ENCODE measurements around the gene PROCA1.

The PROCA1 gene

DNA sequence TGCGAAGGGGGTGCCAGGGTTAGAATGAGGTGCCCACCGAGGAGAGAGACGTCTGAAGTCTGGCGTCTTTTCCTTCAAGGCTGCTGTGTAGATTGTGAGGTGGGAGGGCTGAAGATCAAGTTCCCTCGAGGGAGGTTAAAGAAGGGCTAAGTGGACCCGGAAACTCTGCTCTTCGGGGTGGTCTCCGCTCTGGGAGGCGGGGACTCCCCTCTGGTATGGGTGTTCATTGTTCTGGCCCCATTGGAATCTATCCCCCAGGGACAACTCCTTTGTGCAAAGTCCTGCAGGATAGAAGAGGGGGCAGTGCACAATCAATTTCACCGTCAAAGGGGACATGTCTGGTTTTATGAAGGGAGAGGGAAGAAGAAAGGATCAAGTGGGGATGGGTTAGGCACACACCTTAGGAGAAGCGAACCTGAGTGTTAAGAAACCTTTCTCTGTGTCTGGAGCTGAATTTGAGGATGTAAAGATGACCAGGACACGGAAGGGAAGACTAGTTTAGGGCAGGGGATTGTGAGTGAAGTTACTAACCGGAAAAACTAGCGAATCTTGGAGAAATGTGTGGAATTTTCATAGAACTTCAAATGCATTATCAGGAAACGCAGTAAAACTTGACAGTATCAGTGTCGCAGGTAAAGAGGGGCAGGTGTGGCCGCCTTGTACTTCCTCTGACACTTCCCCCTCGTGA is 6.8 kb upstream of the PROCA1 start:
- peak overlapping the region; percentile 88 for H3K4me3 ChIP-seq (ENCODE audit: low read depth, low read length)
- TF ChIP-seq, protein P1, sequence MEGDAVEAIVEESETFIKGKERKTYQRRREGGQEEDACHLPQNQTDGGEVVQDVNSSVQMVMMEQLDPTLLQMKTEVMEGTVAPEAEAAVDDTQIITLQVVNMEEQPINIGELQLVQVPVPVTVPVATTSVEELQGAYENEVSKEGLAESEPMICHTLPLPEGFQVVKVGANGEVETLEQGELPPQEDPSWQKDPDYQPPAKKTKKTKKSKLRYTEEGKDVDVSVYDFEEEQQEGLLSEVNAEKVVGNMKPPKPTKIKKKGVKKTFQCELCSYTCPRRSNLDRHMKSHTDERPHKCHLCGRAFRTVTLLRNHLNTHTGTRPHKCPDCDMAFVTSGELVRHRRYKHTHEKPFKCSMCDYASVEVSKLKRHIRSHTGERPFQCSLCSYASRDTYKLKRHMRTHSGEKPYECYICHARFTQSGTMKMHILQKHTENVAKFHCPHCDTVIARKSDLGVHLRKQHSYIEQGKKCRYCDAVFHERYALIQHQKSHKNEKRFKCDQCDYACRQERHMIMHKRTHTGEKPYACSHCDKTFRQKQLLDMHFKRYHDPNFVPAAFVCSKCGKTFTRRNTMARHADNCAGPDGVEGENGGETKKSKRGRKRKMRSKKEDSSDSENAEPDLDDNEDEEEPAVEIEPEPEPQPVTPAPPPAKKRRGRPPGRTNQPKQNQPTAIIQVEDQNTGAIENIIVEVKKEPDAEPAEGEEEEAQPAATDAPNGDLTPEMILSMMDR (IDR thresholded peaks at IDR 0.05; ENCODE audit: insufficient read depth, low read length, missing control alignments) = no peak
- POLR2A ChIA-PET = interaction anchor here (0.6 to 1.1 kb wide), 2 partner anchors 24 to 69 kb away, joined by 3 read pairs; no protein-coding TSS in a partner anchor
- CTCF ChIA-PET = interaction anchor here (0.7 to 1.2 kb wide), 3 partner anchors 8 to 9 kb away, joined by 3 to 7 read pairs (median 4); no protein-coding TSS in a partner anchor
- DNase-seq (ENCODE audit: low read depth, low spot score) = no peak

DNA sequence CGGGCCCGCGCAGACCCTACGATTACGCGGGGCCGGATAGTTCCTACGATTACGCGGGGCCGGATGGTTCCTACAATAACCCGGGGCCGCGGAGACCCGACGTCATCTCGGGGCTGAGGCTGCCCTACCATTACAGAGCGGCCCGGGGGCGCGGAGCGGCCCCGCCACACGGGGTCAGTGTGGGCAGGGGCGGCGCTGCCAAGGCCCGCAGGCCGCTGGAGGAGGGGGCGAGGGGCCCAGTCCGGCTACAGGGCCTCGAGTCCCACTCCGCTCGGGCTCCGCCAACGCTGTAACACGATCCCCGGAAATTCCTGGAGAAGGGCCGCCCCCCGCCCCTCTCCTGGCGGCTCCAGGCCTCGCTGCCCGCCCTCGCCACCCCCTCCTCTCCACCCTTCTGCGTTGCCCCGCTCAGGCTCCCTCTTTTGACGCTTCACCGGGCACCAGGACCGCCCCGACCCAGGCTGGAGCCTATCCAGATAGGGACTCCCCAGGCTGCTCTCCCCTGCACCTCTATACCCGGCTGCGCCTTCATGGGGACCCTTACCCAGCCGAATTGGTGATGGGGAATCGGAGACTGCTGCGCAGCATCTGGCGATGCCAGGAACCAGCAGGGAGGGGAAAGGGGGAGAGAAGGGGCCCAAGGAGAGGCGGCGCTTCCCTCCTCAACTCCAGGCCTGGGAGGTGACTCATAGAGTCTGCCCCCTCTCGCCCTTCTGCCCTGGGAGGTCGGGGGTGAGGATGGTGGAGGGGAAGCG is 6.1 kb upstream of the PROCA1 start, which contains the start of gene RAB34:
Gene RAB34 (minus strand): TSS at position 291 of the 755 bp plus-strand sequence. CDS start 602 bp downstream, outside the sequence.
- DNase-seq (ENCODE audit: low read depth, low spot score) = no peak
- CTCF ChIA-PET = interaction anchor here (1.0 kb wide), 1 partner anchor 9 kb away, joined by 4 read pairs; no protein-coding TSS in a partner anchor

DNA sequence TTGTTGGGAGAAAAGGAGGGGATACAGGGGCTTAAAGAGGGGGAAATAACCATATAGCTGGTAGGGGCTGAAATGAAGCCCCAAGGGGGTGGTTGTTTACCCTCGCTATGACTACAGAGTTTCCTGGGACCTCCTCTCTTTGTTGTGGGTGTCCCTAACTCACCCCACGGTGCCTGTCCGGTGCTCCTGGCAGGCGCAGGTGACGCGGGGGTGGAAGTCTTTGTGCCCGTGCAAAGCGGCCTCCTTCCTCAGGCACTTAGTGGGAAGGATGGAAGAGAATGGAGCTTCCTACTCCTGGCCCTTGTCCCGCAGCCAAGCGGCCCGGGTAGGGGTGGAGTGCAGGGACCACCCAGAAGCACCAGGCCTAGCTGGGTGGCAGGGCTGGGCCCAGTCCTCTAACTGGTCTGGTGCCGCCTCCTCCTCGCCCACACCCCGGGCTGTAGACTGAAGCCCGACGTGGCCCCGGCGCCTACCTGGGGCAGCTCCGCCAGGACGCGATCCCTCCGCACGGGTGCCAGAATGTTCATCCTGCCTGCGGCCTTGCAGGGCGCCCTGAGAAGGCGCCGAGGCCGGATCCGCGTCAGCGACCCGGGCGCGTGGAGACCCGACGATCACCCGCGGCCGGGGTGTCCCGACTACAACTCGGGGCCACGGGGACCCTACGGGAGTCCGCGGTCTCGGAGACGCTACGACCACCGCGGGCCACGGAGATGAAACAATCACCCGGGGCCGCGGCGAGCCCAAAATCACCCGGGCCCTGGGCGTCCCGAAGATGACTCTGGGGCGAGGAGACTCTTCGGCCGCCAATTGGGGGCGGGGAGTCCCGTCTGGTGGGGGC is 5.3 kb upstream of the PROCA1 start:
- no peak for DNase-seq (ENCODE audit: low read depth, low spot score)
- ChIA-PET CTCF (interaction anchor here (0.9 to 2.3 kb wide), 4 partner anchors 10 to 236 kb away, joined by 3 to 8 read pairs (median 5); no protein-coding TSS in a partner anchor), POLR2A (interaction anchor here (1.6 kb wide), 1 partner anchor 10 kb away, joined by 3 read pairs; no protein-coding TSS in a partner anchor)

More for the DNA sequence above, 6.1 kb upstream of the PROCA1 start, which contains the start of gene RAB34:
- H3K4me3 ChIP-seq (ENCODE audit: low read depth, low read length) = peak within 1 kb of the TSS; percentile 88
- POLR2A ChIA-PET = interaction anchor here (0.6 kb wide), 1 partner anchor 68 kb away, joined by 3 read pairs; no protein-coding TSS in a partner anchor
- TF ChIP-seq, protein P1 (IDR thresholded peaks at IDR 0.05; ENCODE audit: insufficient read depth, low read length, missing control alignments) = peak; percentile 37

DNA sequence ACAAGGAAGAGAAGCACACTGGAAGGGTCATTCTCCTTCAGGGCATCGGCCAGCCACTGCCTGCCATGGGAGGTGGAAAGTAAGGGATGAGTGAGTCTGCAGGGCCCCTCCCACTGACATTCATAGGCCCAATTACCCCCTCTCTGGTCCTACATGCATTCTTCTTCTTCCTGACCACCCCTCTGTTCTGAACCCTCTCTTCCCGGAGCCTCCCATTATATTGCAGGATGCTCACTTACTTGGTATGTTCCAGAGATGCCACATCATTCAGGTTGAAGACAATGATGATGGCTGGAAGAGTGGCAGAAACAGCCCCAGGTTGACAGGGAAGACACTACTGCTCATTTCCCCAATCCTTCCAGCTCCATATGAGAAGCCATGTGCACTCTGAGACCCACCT is 3.5 kb upstream of the PROCA1 start:
- TF ChIP-seq, protein P1 (IDR thresholded peaks at IDR 0.05; ENCODE audit: insufficient read depth, low read length, missing control alignments) = no peak
- DNase-seq (ENCODE audit: low read depth, low spot score) = no peak
- no peak overlapping the region for H3K4me3 ChIP-seq (ENCODE audit: low read depth, low read length)
- ChIA-PET CTCF (interaction anchor here (0.7 to 2.3 kb wide), 6 partner anchors 12 to 238 kb away, joined by 3 to 8 read pairs (median 4); partner anchors contain the start of gene NEK8), POLR2A (interaction anchor here (0.9 to 1.6 kb wide), 3 partner anchors 11 to 13 kb away, joined by 3 read pairs; partner anchors contain the start of genes NEK8 and TLCD1)

More for the DNA sequence above, 5.3 kb upstream of the PROCA1 start:
- TF ChIP-seq, protein P1 (IDR thresholded peaks at IDR 0.05; ENCODE audit: insufficient read depth, low read length, missing control alignments) = no peak
- peak overlapping the region; percentile 88 for H3K4me3 ChIP-seq (ENCODE audit: low read depth, low read length)

DNA sequence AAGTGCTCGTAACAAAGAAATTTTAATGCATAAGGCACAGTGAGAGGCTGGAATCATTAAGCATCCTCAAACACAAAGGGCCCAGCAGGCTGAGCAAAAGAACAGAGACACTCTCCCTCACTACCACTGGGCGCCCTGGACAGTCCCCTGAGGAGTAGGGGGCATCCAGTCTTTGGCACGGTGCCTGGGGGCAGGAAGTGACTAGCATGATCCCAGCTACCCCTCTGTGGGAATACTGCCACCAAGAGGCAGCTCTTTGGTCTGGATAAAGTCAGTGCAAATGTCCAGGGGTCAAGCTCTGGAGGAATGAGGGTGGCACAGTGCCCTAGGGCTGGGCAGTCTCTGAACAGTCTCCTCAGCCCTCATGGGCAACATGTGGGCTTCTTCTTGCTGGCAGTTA is 2.6 kb upstream of the PROCA1 start:
- no peak overlapping the region for H3K4me3 ChIP-seq (ENCODE audit: low read depth, low read length)
- ChIA-PET POLR2A (interaction anchor here (0.9 kb wide), 1 partner anchor 12 kb away, joined by 3 read pairs; the partner anchor contains the start of gene TLCD1), CTCF (interaction anchor here (1.2 kb wide), 1 partner anchor 13 kb away, joined by 4 read pairs; no protein-coding TSS in a partner anchor)
- DNase-seq (ENCODE audit: low read depth, low spot score) = no peak
- TF ChIP-seq, protein P1 (IDR thresholded peaks at IDR 0.05; ENCODE audit: insufficient read depth, low read length, missing control alignments) = no peak
